ENCODE measurements around the gene TGFB1I1.

GRCh38 chr16:31451201-31451600 lies 20.8 kb upstream of the TGFB1I1 start:
- TF ChIP-seq, protein P1, sequence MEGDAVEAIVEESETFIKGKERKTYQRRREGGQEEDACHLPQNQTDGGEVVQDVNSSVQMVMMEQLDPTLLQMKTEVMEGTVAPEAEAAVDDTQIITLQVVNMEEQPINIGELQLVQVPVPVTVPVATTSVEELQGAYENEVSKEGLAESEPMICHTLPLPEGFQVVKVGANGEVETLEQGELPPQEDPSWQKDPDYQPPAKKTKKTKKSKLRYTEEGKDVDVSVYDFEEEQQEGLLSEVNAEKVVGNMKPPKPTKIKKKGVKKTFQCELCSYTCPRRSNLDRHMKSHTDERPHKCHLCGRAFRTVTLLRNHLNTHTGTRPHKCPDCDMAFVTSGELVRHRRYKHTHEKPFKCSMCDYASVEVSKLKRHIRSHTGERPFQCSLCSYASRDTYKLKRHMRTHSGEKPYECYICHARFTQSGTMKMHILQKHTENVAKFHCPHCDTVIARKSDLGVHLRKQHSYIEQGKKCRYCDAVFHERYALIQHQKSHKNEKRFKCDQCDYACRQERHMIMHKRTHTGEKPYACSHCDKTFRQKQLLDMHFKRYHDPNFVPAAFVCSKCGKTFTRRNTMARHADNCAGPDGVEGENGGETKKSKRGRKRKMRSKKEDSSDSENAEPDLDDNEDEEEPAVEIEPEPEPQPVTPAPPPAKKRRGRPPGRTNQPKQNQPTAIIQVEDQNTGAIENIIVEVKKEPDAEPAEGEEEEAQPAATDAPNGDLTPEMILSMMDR (IDR thresholded peaks at IDR 0.05; ENCODE audit: low read depth, low read length, poor library complexity, severe bottlenecking) = no peak
- TF ChIP-seq EZH2phosphoT487 (IDR thresholded peaks at IDR 0.05; ENCODE audit: borderline replicate concordance, low read length) = no peak
